ENCODE results near the gene UBR3.
"Not testable (repeated sequence)": the region's sequence is repeated elsewhere in the genome, so short reads cannot be mapped to it uniquely, and the experiment has no call there.

Gene UBR3

GRCh38 chr2:170121689-170122088 is 294.4 kb downstream of the UBR3 start:
- H3K36me3 ChIP-seq (ENCODE audit: control insufficient read depth, insufficient read depth, low read length) = no peaks in the 10 kb centered on the region
- H3K4me3 ChIP-seq (ENCODE audit: low read length) = no peak overlapping the region
- H3K4me1 ChIP-seq (ENCODE audit: control insufficient read depth, insufficient read depth, low read length) = no peaks in the 10 kb centered on the region
- no peaks in the 10 kb centered on the region for H3K27me3 ChIP-seq (ENCODE audit: control insufficient read depth, insufficient read depth, low read length)
- H3K27ac ChIP-seq (ENCODE audit: low read depth, low read length) = no peak overlapping the region
- no peak overlapping the region for H3K9ac ChIP-seq (ENCODE audit: low read length)

- Histone ChIP-seq H3K4me1 (ENCODE audit: control insufficient read depth, insufficient read depth, low read length) (no peaks in the 10 kb centered on the region), H3K36me3 (ENCODE audit: control insufficient read depth, insufficient read depth, low read length) (no peaks in the 10 kb centered on the region), H3K4me3 (ENCODE audit: low read length) (no peak overlapping the region), H3K27me3 (ENCODE audit: control insufficient read depth, insufficient read depth, low read length) (no peaks in the 10 kb centered on the region), H3K9ac (ENCODE audit: low read length) (no peak overlapping the region), H3K27ac (ENCODE audit: low read depth, low read length) (no peak overlapping the region)
Observed at GRCh38 chr2:170122883-170123547, 295.8 kb downstream of the UBR3 start.

DNA sequence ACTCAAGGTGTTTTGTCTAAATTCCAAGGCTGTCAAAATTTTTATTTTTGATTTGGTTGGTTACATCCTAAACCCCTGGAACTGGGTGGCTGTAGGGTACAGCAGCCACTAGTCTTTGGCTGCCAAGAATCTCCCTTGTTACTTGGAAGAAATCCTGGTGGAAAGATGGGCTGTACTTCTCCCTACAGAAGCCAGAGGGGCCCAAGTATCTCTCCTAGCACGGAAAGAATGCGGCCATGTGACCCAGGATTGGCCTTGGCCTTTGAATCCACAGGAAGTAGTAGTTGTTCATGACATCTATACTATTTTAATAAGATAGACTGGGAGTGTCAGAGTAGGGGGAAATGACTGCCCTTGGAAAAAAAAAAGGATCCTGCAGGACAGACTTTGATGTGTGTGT is 296.3 kb downstream of the UBR3 start:
- H3K36me3 ChIP-seq (ENCODE audit: control insufficient read depth, insufficient read depth, low read length) = no peaks in the 10 kb centered on the region
- no peaks in the 10 kb centered on the region for H3K4me1 ChIP-seq (ENCODE audit: control insufficient read depth, insufficient read depth, low read length)
- no peaks in the 10 kb centered on the region for H3K27me3 ChIP-seq (ENCODE audit: control insufficient read depth, insufficient read depth, low read length)
- no peak overlapping the region for H3K27ac ChIP-seq (ENCODE audit: low read depth, low read length)
- H3K9ac ChIP-seq (ENCODE audit: low read length) = no peak overlapping the region
- no peak overlapping the region for H3K4me3 ChIP-seq (ENCODE audit: low read length)

GRCh38 chr2:170126138-170126728 is 299.0 kb downstream of the UBR3 start:
- H3K4me3 ChIP-seq (ENCODE audit: low read length); H3K9ac ChIP-seq (ENCODE audit: low read length); H3K27me3 ChIP-seq (ENCODE audit: control insufficient read depth, insufficient read depth, low read length); H3K36me3 ChIP-seq (ENCODE audit: control insufficient read depth, insufficient read depth, low read length); H3K27ac ChIP-seq (ENCODE audit: low read depth, low read length); H3K4me1 ChIP-seq (ENCODE audit: control insufficient read depth, insufficient read depth, low read length): not testable (repeated sequence)

Data from rectal smooth muscle tissue (tissue), 1 donor.